ENCODE results near the gene CAGE1. TPM values are rescaled to one million over a fixed set of nuclear protein-coding genes. Genes with fewer than 3 reads are reported as not detected.
"Not testable (repeated sequence)": the region's sequence is repeated elsewhere in the genome, so short reads cannot be mapped to it uniquely, and the experiment has no call there.

Gene CAGE1
- total and polyA plus RNA-seq, 8 donors: not detected

DNA sequence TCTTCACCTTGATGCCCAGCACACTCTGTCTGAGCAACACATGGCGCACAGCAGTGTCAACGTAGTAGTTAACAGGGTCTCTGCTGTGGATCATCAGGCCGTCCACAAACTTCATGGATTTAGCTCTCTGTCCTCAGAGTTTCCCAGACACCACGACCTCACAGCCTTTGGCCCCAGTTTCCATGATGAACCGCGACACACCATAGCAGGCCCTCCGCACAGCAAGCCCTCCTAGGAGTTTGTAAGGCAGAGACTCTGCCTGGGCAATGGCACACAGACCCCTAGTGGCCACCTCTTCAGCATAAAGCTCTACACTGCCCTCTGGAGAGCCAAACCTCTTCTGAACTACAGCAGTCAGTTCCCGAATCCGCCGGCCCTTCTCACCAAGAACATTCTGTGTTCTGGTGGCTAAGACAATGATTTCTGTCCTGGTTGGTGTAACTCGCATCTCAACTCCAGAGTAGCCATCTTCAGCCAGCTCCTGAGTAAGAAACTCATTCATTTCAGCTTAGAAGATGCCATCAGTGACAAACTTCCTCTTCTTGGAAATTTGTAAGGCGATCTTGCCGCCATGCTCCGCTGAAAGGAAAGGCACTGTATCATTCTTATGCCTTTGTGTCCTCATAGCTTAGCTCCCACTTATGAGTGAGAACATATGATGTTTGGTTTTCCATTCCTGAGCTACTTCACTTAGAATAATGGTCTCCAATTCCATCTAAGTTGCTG, 50.4 kb downstream of the CAGE1 start:
- H3K27ac ChIP-seq; H3K9me3 ChIP-seq; DNase-seq; intact Hi-C loops (cut with DNase I; ENCODE audit: low total_unique reads); H3K4me3 ChIP-seq; H3K4me1 ChIP-seq; H3K36me3 ChIP-seq: not testable (repeated sequence)
- peaks cover 0 to 10% (median 0%) of the 10 kb centered on the region in 3 donors for H3K27me3 ChIP-seq
- 78 to 81% (median 81%) methylated on average over 12 to 14 of the region's 14 CpGs for WGBS, 5 donors
- TF ChIP-seq, protein P1, sequence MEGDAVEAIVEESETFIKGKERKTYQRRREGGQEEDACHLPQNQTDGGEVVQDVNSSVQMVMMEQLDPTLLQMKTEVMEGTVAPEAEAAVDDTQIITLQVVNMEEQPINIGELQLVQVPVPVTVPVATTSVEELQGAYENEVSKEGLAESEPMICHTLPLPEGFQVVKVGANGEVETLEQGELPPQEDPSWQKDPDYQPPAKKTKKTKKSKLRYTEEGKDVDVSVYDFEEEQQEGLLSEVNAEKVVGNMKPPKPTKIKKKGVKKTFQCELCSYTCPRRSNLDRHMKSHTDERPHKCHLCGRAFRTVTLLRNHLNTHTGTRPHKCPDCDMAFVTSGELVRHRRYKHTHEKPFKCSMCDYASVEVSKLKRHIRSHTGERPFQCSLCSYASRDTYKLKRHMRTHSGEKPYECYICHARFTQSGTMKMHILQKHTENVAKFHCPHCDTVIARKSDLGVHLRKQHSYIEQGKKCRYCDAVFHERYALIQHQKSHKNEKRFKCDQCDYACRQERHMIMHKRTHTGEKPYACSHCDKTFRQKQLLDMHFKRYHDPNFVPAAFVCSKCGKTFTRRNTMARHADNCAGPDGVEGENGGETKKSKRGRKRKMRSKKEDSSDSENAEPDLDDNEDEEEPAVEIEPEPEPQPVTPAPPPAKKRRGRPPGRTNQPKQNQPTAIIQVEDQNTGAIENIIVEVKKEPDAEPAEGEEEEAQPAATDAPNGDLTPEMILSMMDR (IDR thresholded peaks at IDR 0.05): peak in 2 of 7 experiments; percentile 16 to 17

DNA sequence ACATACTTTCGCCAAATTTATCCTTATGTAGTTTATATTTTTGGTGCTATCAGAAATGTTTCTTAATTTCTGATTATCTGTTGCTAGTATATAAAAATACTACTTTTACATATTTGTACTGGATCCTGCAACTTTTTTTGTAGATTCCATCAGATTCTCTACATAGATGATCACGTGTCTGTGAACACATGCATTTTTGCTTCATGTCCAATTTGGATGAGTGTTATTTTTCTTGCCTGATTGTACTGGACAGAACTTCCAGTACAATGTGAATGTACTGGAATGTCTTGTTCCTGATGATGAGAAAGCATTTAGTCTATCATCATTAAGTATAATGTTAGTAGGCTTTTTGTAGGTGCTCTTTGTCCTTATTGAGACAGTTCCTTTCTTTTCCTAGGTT, 51.5 kb downstream of the CAGE1 start:
- Histone ChIP-seq H3K4me3 (no peak overlapping the region), H3K27ac (no peak overlapping the region), H3K4me1 (no peaks in the 10 kb centered on the region), H3K27me3 (peaks cover 0 to 7% (median 0%) of the 10 kb centered on the region in 3 donors), H3K36me3 (no peaks in the 10 kb centered on the region), H3K9me3 (no peaks in the 10 kb centered on the region)
- WGBS, 5 donors: 69 to 94% (median 89%) methylated on average over 2 of the region's 2 CpGs
- TF ChIP-seq, protein P1 (IDR thresholded peaks at IDR 0.05): no peak
- no peak for TF ChIP-seq POLR2AphosphoS5 (IDR thresholded peaks at IDR 0.05)
- no peak for TF ChIP-seq EP300 (IDR thresholded peaks at IDR 0.05)
- no peak for TF ChIP-seq POLR2A (IDR thresholded peaks at IDR 0.05)
- intact Hi-C loops (cut with DNase I; ENCODE audit: low total_unique reads): no loop called here
- no peak for DNase-seq

DNA sequence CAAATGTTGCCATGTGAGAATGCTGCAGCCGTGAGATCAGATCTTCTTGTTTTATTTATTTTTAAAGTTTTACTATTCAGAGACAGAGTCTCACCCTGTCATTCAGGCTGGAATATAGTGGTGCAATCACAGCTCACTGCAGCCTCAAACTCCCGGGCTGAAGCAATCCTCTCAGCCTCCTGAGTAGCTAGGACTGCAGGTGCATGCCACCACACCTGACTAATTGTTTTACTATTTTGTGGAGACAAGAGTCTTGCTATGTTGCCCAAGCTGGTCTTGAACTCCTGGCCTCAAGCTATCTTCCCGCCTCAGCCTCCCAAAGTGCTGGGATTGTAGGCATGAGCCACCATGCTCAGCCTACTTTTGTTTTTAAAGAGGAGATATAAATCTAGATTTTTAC, 54.0 kb downstream of the CAGE1 start:
- no peaks in the 10 kb centered on the region for H3K9me3 ChIP-seq
- intact Hi-C loops (cut with DNase I; ENCODE audit: low total_unique reads): no loop called here
- H3K4me1 ChIP-seq: no peaks in the 10 kb centered on the region
- H3K27ac ChIP-seq: no peak overlapping the region
- WGBS, 5 donors: 81 to 88% (median 83%) methylated on average over 3 of the region's 3 CpGs
- H3K4me3 ChIP-seq: no peak overlapping the region
- TF ChIP-seq POLR2A (IDR thresholded peaks at IDR 0.05) (no peak), POLR2AphosphoS5 (IDR thresholded peaks at IDR 0.05) (no peak), EP300 (IDR thresholded peaks at IDR 0.05) (no peak)
- TF ChIP-seq, protein P1 (IDR thresholded peaks at IDR 0.05): no peak
- DNase-seq: no peak
- H3K27me3 ChIP-seq: peaks cover 0 to under 1% (median 0%) of the 10 kb centered on the region in 3 donors
- H3K36me3 ChIP-seq: no peaks in the 10 kb centered on the region

DNA sequence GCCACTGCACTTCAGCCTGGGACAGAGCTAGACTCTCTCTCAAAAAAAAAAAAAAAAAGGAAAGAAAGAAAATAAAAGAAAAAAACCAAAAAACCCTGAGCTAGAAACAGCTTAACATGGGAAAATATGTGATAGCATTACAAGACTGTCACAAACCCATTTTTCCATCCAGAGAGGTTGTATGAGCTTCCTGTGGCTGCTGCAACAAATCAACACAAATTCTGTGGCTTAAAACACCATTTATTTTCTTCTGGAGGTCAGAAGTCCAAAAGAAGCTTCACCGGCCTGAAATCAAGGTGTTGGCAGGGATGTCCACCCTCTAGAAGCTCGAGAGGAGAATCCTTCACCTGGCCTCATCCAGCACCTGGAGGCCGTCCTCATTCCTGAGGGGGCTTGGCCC, 54.9 kb downstream of the CAGE1 start:
- H3K9me3 ChIP-seq: no peaks in the 10 kb centered on the region
- no peak for DNase-seq
- no peak for TF ChIP-seq POLR2A (IDR thresholded peaks at IDR 0.05)
- no peak for TF ChIP-seq POLR2AphosphoS5 (IDR thresholded peaks at IDR 0.05)
- TF ChIP-seq, protein P1 (IDR thresholded peaks at IDR 0.05): no peak
- TF ChIP-seq EP300 (IDR thresholded peaks at IDR 0.05): no peak
- H3K4me1 ChIP-seq: no peaks in the 10 kb centered on the region
- no peak overlapping the region for H3K27ac ChIP-seq
- 85 to 98% (median 91%) methylated on average over 3 of the region's 3 CpGs for WGBS, 5 donors
- intact Hi-C loops (cut with DNase I; ENCODE audit: low total_unique reads): no loop called here
- H3K4me3 ChIP-seq: no peak overlapping the region
- no peaks in the 10 kb centered on the region for H3K27me3 ChIP-seq
- no peaks in the 10 kb centered on the region for H3K36me3 ChIP-seq

All from stomach (tissue), 9 donors.